ENCODE data around the gene KRT7. TPM values are rescaled to one million over a fixed set of nuclear protein-coding genes. Genes with fewer than 3 reads are reported as not detected.
A peak's percentile ranks its signal among the peaks of the same experiment; 100 is the strongest.
"Not testable (repeated sequence)": the region's sequence is repeated elsewhere in the genome, so short reads cannot be mapped to it uniquely, and the experiment has no call there.

Gene KRT7
- total RNA-seq, 4 donors from 2014 or later, result 0.47 to 78.7 (median 4.3) TPM

- Histone ChIP-seq H3K27me3 (no peaks in the 10 kb centered on the region), H3K36me3 (no peaks in the 10 kb centered on the region), H3K4me3 (no peak overlapping the region), H3K4me1 (peaks cover 8 to 38% (median 28%) of the 10 kb centered on the region in 3 donors), H3K27ac (peak overlapping the region; percentile 78 to 94 (median 88)), H3K9me3 (no peaks in the 10 kb centered on the region)
- WGBS, 2 donors (ENCODE audit: low coverage in 1 of 2), result 10 to 28% methylated on average over 2 to 3 of the region's 4 CpGs
- peak; percentile 69 for ATAC-seq
- TF ChIP-seq EP300 (IDR thresholded peaks at IDR 0.05), result peak; percentile 44
- TF ChIP-seq, protein P1, sequence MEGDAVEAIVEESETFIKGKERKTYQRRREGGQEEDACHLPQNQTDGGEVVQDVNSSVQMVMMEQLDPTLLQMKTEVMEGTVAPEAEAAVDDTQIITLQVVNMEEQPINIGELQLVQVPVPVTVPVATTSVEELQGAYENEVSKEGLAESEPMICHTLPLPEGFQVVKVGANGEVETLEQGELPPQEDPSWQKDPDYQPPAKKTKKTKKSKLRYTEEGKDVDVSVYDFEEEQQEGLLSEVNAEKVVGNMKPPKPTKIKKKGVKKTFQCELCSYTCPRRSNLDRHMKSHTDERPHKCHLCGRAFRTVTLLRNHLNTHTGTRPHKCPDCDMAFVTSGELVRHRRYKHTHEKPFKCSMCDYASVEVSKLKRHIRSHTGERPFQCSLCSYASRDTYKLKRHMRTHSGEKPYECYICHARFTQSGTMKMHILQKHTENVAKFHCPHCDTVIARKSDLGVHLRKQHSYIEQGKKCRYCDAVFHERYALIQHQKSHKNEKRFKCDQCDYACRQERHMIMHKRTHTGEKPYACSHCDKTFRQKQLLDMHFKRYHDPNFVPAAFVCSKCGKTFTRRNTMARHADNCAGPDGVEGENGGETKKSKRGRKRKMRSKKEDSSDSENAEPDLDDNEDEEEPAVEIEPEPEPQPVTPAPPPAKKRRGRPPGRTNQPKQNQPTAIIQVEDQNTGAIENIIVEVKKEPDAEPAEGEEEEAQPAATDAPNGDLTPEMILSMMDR (IDR thresholded peaks at IDR 0.05), result no peak
- no peak for TF ChIP-seq POLR2A (IDR thresholded peaks at IDR 0.05)
- TF ChIP-seq POLR2AphosphoS5 (IDR thresholded peaks at IDR 0.05), result no peak
These were observed 47.9 kb downstream of the KRT7 start for GRCh38 chr12:52280796-52281560.

GRCh38 chr12:52284562-52285171, 51.6 kb downstream of the KRT7 start:
- H3K27ac ChIP-seq, result peak overlapping the region in 1 of 4 donors; percentile 29
- H3K9me3 ChIP-seq, result no peaks in the 10 kb centered on the region
- no peak for ATAC-seq
- H3K36me3 ChIP-seq, result no peaks in the 10 kb centered on the region
- no peaks in the 10 kb centered on the region for H3K27me3 ChIP-seq
- H3K4me3 ChIP-seq, result no peak overlapping the region
- peaks cover 6 to 22% (median 16%) of the 10 kb centered on the region in 3 donors for H3K4me1 ChIP-seq
- TF ChIP-seq POLR2AphosphoS5 (IDR thresholded peaks at IDR 0.05) (no peak), EP300 (IDR thresholded peaks at IDR 0.05) (no peak)
- WGBS, 2 donors (ENCODE audit: low coverage in 1 of 2), result 58 to 89% methylated on average over 3 of the region's 4 CpGs

DNA sequence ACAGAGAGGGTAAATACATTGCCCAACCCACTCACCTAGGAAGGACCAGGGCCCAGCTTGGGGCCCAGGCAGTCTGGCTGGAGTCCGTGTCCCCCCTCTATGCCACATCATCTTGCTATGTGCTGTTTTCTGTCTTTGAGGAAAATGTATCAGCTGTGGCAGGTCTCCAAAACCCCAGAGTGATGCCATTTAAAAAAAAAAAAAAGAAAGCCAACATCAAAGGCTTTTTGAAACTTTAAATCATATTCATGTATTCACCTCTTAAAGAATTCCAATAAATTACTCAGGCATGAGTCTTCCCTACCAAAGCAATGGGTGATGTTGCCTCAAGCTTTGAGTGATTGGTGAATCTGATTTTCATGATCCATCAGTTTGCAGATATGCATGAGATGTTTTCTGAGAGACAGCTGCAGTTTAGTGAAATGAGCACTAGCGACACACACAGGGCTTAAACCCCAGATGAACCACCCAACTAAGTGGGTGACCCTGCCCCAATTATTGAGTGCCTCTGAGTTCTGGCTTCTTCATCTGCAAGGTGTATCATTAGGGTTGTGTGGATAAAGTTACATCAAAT, 52.2 kb downstream of the KRT7 start:
- Histone ChIP-seq H3K9me3 (no peaks in the 10 kb centered on the region), H3K36me3 (no peaks in the 10 kb centered on the region), H3K4me3 (no peak overlapping the region), H3K27me3 (no peaks in the 10 kb centered on the region), H3K27ac (peak overlapping the region in 1 of 4 donors; percentile 29), H3K4me1 (peaks cover 6 to 16% (median 13%) of the 10 kb centered on the region in 3 donors)
- TF ChIP-seq, protein P1 (IDR thresholded peaks at IDR 0.05), result no peak
- TF ChIP-seq EP300 (IDR thresholded peaks at IDR 0.05), result no peak
- no peak for TF ChIP-seq POLR2AphosphoS5 (IDR thresholded peaks at IDR 0.05)
- no peak for TF ChIP-seq POLR2A (IDR thresholded peaks at IDR 0.05)
- ATAC-seq, result no peak
- WGBS, 2 donors (ENCODE audit: low coverage in 1 of 2), result 100% methylated on average over 1 of the region's 2 CpGs

- no peaks in the 10 kb centered on the region for H3K36me3 ChIP-seq
- WGBS, 2 donors (ENCODE audit: low coverage in 1 of 2), result no CpG with 5 or more reads among the region's 24 CpGs
- H3K9me3 ChIP-seq, result no peaks in the 10 kb centered on the region
- no peak for TF ChIP-seq POLR2A (IDR thresholded peaks at IDR 0.05)
- TF ChIP-seq, protein P1 (IDR thresholded peaks at IDR 0.05), result no peak
- no peak for TF ChIP-seq EP300 (IDR thresholded peaks at IDR 0.05)
- TF ChIP-seq POLR2AphosphoS5 (IDR thresholded peaks at IDR 0.05), result no peak
- H3K27me3 ChIP-seq, result no peaks in the 10 kb centered on the region
- H3K4me3 ChIP-seq, result no peak overlapping the region
- peaks cover 4 to 9% (median 6%) of the 10 kb centered on the region in 3 donors for H3K4me1 ChIP-seq
- ATAC-seq, result no peak
- no peak overlapping the region for H3K27ac ChIP-seq
These were observed 52.9 kb downstream of the KRT7 start for GRCh38 chr12:52285851-52286530.

GRCh38 chr12:52286857-52287785, 54.1 kb downstream of the KRT7 start:
- not testable (repeated sequence) for H3K36me3 ChIP-seq, H3K4me3 ChIP-seq, H3K9me3 ChIP-seq, ATAC-seq, H3K27me3 ChIP-seq, H3K4me1 ChIP-seq, H3K27ac ChIP-seq
- 83 to 100% methylated on average over 1 to 9 of the region's 21 CpGs for WGBS, 2 donors (ENCODE audit: low coverage in 1 of 2)

- H3K4me1 ChIP-seq, H3K27me3 ChIP-seq, ATAC-seq, H3K27ac ChIP-seq, H3K36me3 ChIP-seq, H3K9me3 ChIP-seq, H3K4me3 ChIP-seq: not testable (repeated sequence)
- WGBS, 2 donors (ENCODE audit: low coverage in 1 of 2), result 80 to 88% methylated on average over 3 to 5 of the region's 17 CpGs
These were observed 55.1 kb downstream of the KRT7 start for GRCh38 chr12:52287816-52288805.

DNA sequence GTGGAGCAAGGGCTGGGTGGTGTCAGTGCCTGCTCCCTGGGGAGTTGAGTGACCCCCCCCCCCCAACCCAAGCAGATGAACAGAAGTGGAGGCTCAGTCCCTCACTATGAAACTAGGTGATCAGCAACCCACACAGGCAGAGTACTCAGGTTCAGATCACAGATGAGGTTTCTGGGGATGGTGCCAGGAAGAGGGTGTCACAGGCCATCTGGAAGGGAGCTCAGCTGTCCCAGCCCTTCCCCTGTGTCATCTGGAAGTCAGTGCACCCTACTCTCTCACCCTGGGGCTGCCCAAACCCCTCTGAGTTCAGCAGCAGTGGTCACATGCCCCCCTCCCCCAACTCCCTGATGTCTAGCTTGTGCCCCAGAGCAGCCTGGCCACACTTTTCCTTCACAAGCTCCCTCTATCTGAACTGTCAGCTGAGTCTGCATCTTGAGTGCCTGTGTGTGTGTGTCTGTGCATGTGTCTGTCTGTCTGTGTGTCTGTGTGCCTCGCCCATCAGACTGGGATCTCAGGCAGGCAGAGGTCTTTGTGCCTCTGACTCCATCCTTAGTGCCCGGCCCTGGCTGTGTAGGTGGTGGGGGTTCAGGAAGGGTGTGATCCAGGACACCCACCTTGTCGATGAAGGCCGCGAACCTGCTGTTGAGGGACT, 57.6 kb downstream of the KRT7 start:
- H3K27me3 ChIP-seq, H3K9me3 ChIP-seq, H3K4me3 ChIP-seq, H3K4me1 ChIP-seq, ATAC-seq, H3K36me3 ChIP-seq, H3K27ac ChIP-seq: not testable (repeated sequence)
- no CpG with 5 or more reads among the region's 5 CpGs for WGBS, 2 donors (ENCODE audit: low coverage in 1 of 2)

Data from gastroesophageal sphincter (tissue), 4 donors.